HepG2 (cell line): Measurements from ENCODE around the gene PYGO2. TPM values are rescaled to one million over a fixed set of nuclear protein-coding genes. Genes with fewer than 3 reads are reported as not detected.

Source experiments
- CBX1 ChIP-seq: IDR thresholded peaks from one replicate; pipeline ENCODE4 v1.6.1; 2016; ENCODE audit warnings: antibody characterized with exemption, low read depth
- EZH2 ChIP-seq: conservative IDR thresholded peaks from 2 replicates; pipeline ENCODE4 v1.6.1; 2012; ENCODE audit warnings: mild to moderate bottlenecking, low read depth, low read length, moderate library complexity
- IKZF4 ChIP-seq: sonication (generic); formaldehyde crosslinking; IDR thresholded peaks from 2 replicates; pipeline ENCODE4 v1.5.1; 2020; ENCODE audit warnings: borderline replicate concordance, mild to moderate bottlenecking, low read depth, missing genetic modification reagents; ENCODE audit errors: not compliant biosample characterization
- KDM4B ChIP-seq: sonication (generic); formaldehyde crosslinking; IDR thresholded peaks from 2 replicates; pipeline ENCODE4 v1.4.0; 2020; ENCODE audit warnings: missing genetic modification reagents
- MIER3 ChIP-seq: IDR thresholded peaks from 2 replicates; pipeline ENCODE4 v1.6.1; 2016; ENCODE audit warnings: missing compliant biosample characterization, borderline replicate concordance
- NFKB2 ChIP-seq: sonication (generic); formaldehyde crosslinking; IDR thresholded peaks from 2 replicates; pipeline ENCODE4 v1.4.0; 2020; ENCODE audit warnings: missing genetic modification reagents, borderline replicate concordance
- NFYC ChIP-seq: IDR thresholded peaks from 2 replicates; pipeline ENCODE4 v1.6.1; 2016; ENCODE audit warnings: missing genetic modification reagents, missing compliant biosample characterization
- ONECUT2 ChIP-seq: sonication (generic); formaldehyde crosslinking; IDR thresholded peaks from 2 replicates; pipeline ENCODE4 v1.4.0; 2020; ENCODE audit warnings: missing genetic modification reagents
- SKI ChIP-seq: fragments of 450-650 bp; IDR thresholded peaks from one replicate; pipeline ENCODE4 v1.6.1; 2018; ENCODE audit warnings: mild to moderate bottlenecking; ENCODE audit not compliant: partially characterized antibody
- ZBTB1 ChIP-seq: sonication (generic); formaldehyde crosslinking; IDR thresholded peaks from 2 replicates; pipeline ENCODE4 v1.4.0; 2020; ENCODE audit warnings: missing genetic modification reagents, borderline replicate concordance
- ZNF205 ChIP-seq: IDR thresholded peaks from 2 replicates; pipeline ENCODE4 v1.6.1; 2018; ENCODE audit warnings: missing biosample characterization, missing genetic modification reagents
- ZNF224 ChIP-seq: sonication (generic); formaldehyde crosslinking; IDR thresholded peaks from 2 replicates; pipeline ENCODE4 v1.5.0; 2020; ENCODE audit warnings: mild to moderate bottlenecking, missing genetic modification reagents
- ZNF589 ChIP-seq: sonication (generic); formaldehyde crosslinking; conservative IDR thresholded peaks from 2 replicates; pipeline ENCODE4 v1.8.0; 2022; ENCODE audit warnings: mild to moderate bottlenecking, moderate library complexity, missing genetic modification reagents
- polyA plus RNA-seq, 8 experiments: library from polyadenylated mRNA; depleted of rRNA in 3 of 8; stranded (reverse) in 7 of 8; unstranded in 1 of 8; fragments of >200 nt; fragmentation: Illumina TruSeq in 4 of 8; extraction: Trizol in 4 of 8; gene quantifications; 2 replicates each; pipeline versions ENCODE4 v1.2.1 to v1.2.3, GENCODE V29; 2011 to 2016; ENCODE audit warnings: low read depth in 4 of 8, missing spikeins in 1 of 8, mixed read lengths in 1 of 8; ENCODE audit not compliant: insufficient read depth in 1 of 8
- total RNA-seq, 5 experiments: library from RNA; depleted of rRNA; stranded (reverse); fragments of >200 nt; fragmentation: Illumina TruSeq; extraction: Trizol; gene quantifications; 2 replicates each; pipeline ENCODE4 v1.2.3, GENCODE V29; 2016; ENCODE audit warnings: low read depth in 1 of 5
- TF ChIP-seq, protein P1 (sequence below): sonication (generic); formaldehyde crosslinking; conservative IDR thresholded peaks from 2 replicates; pipeline ENCODE4 v1.5.0; 2020; ENCODE audit warnings: missing genetic modification reagents
- TF ChIP-seq, protein P2 (sequence below): sonication (generic); formaldehyde crosslinking; IDR thresholded peaks from 2 replicates; pipeline ENCODE4 v1.9.0; 2021; ENCODE audit warnings: missing genetic modification reagents, mild to moderate bottlenecking, borderline replicate concordance
- TF ChIP-seq, protein P3 (sequence below): IDR thresholded peaks from 2 replicates; pipeline ENCODE4 v1.6.1; 2016; ENCODE audit warnings: low read depth
- TF ChIP-seq, protein P4 (sequence below): sonication (generic); formaldehyde crosslinking; IDR thresholded peaks from 2 replicates; pipeline ENCODE4 v1.5.0; 2020; ENCODE audit warnings: mild to moderate bottlenecking, missing genetic modification reagents
- TF ChIP-seq, protein P5 (sequence below): sonication (generic); formaldehyde crosslinking; IDR thresholded peaks from 2 replicates; pipeline ENCODE4 v1.4.0; 2020; ENCODE audit warnings: missing genetic modification reagents, borderline replicate concordance
- TF ChIP-seq, protein P6 (sequence below), 2 experiments: sonication (generic) in 1 of 2; formaldehyde crosslinking in 1 of 2; IDR thresholded peaks; 2 replicates each; pipeline versions ENCODE4 v1.5.1 to v1.6.1; 2011 to 2020; ENCODE audit warnings: borderline replicate concordance in 1 of 2, low read depth in 1 of 2, low read length in 1 of 2, mild to moderate bottlenecking in 1 of 2, missing genetic modification reagents in 1 of 2, moderate library complexity in 1 of 2

Gene PYGO2
- total and polyA plus RNA-seq, 2 of the 13 experiments (the other 11 are each of a cell fraction or from before 2014, with no cell fraction given) = 20.3 to 21.8 TPM

DNA sequence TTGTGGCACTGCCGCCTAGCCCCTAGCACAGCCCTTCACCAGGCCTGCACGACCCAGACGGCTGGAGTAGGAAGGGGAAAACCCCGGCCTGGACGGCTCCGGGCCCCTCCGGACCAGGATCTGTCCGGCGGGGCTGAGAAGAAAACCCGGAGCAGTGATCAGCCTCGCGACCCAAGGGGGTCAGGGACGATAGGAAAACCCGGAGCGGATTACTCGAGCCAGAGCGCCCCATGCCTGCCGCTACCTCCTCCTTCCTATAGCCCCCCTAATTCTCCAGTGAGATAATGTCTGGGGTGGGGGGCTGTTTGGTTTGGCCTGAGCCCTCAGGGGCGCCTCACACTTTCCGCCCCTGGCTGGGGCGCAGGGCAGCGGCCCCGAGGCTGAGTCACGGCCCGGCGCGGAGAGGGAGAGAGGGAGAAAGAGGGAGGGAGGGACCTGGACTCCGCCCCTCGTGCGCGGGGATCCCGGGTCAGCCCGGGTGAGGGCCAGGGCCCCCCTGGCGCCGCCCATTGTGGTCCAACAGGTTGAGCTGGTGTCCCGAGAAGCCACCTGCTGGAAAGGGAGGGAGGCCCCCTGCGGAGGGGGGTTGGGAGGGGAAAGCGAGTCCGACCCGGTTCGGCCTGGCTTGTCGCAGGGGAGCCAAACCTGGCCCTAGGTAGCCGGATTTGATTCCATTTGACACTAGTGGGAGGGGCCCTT, 39.3 kb upstream of the PYGO2 start (continued):
- TF ChIP-seq MIER3 (CRISPR knock-in tag) (peak; percentile 18; the same call in 1 of the 2 replicates), ZBTB1 (no peak), CBX1 (peak; percentile 33), SKI (peak; percentile 94), EZH2 (no peak), NFYC (CRISPR knock-in tag) (no peak), IKZF4 (CRISPR knock-in tag) (peak; percentile 42), ZNF589 (CRISPR knock-in tag) (peak; percentile 64; the same call in 1 of the 2 replicates), KDM4B (CRISPR knock-in tag) (0 out of 2 replicates have a peak, but pooled peaks have one; percentile 64), ZNF205 (CRISPR knock-in tag) (peak; percentile 86), ONECUT2 (no peak), ZNF224 (CRISPR knock-in tag) (peak; percentile 67; the same call in 1 of the 2 replicates), NFKB2 (0 out of 2 replicates have a peak, but pooled peaks have one; percentile 70)
- TF ChIP-seq, protein P1, sequence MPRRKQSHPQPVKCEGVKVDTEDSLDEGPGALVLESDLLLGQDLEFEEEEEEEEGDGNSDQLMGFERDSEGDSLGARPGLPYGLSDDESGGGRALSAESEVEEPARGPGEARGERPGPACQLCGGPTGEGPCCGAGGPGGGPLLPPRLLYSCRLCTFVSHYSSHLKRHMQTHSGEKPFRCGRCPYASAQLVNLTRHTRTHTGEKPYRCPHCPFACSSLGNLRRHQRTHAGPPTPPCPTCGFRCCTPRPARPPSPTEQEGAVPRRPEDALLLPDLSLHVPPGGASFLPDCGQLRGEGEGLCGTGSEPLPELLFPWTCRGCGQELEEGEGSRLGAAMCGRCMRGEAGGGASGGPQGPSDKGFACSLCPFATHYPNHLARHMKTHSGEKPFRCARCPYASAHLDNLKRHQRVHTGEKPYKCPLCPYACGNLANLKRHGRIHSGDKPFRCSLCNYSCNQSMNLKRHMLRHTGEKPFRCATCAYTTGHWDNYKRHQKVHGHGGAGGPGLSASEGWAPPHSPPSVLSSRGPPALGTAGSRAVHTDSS (CRISPR knock-in tag) = no peak
- TF ChIP-seq, protein P2, sequence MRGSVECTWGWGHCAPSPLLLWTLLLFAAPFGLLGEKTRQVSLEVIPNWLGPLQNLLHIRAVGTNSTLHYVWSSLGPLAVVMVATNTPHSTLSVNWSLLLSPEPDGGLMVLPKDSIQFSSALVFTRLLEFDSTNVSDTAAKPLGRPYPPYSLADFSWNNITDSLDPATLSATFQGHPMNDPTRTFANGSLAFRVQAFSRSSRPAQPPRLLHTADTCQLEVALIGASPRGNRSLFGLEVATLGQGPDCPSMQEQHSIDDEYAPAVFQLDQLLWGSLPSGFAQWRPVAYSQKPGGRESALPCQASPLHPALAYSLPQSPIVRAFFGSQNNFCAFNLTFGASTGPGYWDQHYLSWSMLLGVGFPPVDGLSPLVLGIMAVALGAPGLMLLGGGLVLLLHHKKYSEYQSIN = no peak
- TF ChIP-seq, protein P3, sequence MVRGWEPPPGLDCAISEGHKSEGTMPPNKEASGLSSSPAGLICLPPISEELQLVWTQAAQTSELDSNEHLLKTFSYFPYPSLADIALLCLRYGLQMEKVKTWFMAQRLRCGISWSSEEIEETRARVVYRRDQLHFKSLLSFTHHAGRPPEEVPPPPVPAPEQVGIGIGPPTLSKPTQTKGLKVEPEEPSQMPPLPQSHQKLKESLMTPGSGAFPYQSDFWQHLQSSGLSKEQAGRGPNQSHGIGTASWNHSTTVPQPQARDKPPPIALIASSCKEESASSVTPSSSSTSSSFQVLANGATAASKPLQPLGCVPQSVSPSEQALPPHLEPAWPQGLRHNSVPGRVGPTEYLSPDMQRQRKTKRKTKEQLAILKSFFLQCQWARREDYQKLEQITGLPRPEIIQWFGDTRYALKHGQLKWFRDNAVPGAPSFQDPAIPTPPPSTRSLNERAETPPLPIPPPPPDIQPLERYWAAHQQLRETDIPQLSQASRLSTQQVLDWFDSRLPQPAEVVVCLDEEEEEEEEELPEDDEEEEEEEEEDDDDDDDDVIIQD (CRISPR knock-in tag) = 0 out of 2 replicates have a peak, but pooled peaks have one; percentile 34
- TF ChIP-seq, protein P4, sequence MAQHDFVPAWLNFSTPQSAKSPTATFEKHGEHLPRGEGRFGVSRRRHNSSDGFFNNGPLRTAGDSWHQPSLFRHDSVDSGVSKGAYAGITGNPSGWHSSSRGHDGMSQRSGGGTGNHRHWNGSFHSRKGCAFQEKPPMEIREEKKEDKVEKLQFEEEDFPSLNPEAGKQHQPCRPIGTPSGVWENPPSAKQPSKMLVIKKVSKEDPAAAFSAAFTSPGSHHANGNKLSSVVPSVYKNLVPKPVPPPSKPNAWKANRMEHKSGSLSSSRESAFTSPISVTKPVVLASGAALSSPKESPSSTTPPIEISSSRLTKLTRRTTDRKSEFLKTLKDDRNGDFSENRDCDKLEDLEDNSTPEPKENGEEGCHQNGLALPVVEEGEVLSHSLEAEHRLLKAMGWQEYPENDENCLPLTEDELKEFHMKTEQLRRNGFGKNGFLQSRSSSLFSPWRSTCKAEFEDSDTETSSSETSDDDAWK (CRISPR knock-in tag) = no peak
- TF ChIP-seq, protein P5, sequence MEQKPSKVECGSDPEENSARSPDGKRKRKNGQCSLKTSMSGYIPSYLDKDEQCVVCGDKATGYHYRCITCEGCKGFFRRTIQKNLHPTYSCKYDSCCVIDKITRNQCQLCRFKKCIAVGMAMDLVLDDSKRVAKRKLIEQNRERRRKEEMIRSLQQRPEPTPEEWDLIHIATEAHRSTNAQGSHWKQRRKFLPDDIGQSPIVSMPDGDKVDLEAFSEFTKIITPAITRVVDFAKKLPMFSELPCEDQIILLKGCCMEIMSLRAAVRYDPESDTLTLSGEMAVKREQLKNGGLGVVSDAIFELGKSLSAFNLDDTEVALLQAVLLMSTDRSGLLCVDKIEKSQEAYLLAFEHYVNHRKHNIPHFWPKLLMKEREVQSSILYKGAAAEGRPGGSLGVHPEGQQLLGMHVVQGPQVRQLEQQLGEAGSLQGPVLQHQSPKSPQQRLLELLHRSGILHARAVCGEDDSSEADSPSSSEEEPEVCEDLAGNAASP (CRISPR knock-in tag) = peak; percentile 99
- TF ChIP-seq, protein P6, sequence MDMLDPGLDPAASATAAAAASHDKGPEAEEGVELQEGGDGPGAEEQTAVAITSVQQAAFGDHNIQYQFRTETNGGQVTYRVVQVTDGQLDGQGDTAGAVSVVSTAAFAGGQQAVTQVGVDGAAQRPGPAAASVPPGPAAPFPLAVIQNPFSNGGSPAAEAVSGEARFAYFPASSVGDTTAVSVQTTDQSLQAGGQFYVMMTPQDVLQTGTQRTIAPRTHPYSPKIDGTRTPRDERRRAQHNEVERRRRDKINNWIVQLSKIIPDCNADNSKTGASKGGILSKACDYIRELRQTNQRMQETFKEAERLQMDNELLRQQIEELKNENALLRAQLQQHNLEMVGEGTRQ (IDR thresholded peaks at IDR 0.05; ENCODE audit: low read depth, low read length) = no peak
- TF ChIP-seq, protein P6 (CRISPR knock-in tag; IDR thresholded peaks at IDR 0.05; ENCODE audit: borderline replicate concordance) = no peak
